ENCODE data around the gene CMTR1.

CMTR1 gene

DNA sequence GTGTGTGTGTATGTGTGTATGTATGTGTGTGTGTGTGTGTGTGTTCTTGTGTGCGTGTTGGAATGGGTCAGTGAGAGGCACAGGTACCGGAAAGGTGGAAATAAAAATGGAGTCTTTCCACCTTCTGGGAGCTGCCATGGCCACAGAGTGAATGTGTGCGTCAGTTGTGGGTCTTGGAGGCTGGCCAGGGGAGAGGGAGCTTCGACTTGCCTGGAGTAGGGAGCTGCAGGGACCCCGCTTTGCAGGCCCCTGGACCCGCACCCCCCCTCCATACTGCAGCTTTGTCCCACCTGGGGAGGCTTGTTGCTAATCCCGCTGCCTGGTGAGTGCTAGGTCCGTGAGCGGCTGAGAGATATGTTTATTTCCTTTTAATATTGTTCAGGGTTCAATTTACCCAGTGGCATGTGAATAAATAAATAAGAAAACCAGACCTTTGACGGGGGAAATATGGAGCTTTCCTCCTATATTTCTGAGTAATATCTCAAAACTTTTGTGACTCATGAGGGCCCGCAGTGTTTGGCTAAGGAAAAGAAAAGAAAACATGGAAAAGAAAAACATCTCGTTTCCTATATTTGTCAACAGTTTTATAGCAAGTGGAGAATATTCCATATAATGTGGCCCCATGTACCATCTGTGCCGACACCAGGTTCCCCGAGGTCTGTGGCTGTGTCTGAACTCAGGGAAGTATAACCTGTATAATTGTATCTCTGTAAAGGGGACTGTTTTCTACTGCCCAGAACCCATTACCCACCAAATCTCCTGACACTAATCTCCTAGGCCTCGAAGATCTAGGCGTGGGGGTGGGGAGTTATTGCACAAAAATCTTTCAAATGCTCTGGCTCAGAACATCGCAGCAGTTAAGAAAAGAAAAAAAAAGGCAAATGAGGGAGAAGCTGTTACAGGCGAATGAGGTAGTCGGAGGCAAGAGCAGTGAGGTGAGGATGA, 91.3 kb downstream of the CMTR1 start:
- DNase-seq (ENCODE audit: extremely low spot score, insufficient read length, low read depth) (no peak), FAIRE-seq (no peak)

GRCh38 chr6:37524970-37525318, 91.9 kb downstream of the CMTR1 start:
- DNase-seq (ENCODE audit: extremely low spot score, insufficient read length, low read depth) (no peak), FAIRE-seq (no peak)

DNA sequence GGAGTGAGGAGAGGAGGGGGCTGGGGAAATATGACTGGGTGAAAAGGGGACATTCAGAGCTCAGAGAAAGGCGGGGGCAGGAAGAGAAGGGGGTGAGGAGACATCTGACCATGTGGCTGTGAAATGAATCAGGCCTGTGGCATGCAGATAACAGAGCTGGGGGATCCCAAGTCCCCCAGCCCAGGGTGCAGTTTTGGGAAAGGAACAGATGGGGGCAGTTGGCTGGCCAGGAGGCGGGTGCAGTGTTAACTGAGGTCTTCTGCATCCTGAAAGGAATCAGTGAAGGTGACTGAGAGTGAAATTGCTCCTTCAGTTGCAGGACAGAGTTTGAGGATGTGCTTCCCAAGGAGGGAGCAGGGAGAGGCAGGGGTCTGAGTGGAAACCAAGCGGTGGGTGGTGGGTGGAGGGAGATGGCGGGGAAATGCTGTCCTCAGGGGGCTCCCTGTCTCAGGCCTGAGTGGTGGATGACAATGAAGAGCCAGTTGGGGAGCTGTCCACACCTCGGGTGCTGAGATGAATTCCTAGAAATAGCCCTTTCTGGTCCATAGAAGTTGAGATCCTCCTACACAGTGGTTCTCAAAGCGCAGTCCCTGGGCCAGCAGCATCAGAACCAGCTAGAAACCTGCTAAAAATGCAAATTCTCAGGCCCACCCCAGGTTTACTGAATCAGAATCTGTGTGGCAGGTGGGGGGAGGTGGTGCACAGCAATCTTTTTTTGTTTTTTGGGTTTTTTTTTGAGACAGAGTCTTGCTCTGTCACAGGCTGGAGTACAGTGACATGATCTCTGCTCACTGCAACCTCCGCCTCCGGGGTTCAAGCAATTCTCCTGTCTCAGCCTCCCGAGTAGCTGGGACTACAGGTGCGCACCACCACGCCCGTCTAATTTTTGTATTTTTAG, 92.7 kb downstream of the CMTR1 start:
- FAIRE-seq: no peak
- no peak for DNase-seq (ENCODE audit: extremely low spot score, insufficient read length, low read depth)

DNA sequence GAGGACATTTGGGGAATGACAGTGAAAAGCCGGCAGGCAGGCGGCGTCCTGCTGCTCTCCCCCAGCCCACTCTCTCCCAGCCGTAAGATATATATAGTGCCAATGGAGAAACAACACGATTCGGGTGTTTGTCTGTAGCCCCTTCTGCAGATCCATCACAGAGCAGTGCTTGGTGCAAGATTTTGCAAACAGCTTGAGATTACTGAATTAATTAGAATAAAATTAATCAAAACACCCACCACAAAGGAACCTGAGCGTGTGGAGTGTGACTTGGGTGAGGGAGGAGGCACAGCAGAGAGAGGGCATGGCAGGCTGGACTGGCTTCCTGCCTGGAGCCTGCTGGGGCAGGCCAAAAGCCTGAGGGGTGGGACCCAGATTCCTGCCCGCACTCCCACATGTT, 95.5 kb downstream of the CMTR1 start:
- DNase-seq (ENCODE audit: extremely low spot score, insufficient read length, low read depth) (no peak), FAIRE-seq (no peak)

DNA sequence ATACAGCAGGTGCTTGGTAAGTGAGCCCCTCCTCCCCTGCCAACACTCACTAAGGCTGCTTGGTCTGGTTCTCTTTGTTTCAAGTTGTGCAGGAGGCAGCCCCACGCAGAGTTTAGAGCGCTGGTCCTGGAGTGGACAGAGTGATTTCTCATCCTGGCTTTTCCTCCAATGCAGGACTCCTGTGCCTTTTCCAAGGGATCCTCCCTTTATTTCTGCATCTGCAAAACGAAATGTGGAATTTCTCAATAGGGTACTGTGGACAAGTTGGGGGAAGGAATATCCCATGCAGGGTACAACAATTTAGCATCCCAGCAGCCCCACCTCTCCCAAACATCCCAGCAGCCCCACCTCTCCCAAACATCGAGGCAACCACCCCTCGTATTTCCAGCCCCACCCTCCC, 97.3 kb downstream of the CMTR1 start:
- DNase-seq (ENCODE audit: extremely low spot score, insufficient read length, low read depth): no peak

DNA sequence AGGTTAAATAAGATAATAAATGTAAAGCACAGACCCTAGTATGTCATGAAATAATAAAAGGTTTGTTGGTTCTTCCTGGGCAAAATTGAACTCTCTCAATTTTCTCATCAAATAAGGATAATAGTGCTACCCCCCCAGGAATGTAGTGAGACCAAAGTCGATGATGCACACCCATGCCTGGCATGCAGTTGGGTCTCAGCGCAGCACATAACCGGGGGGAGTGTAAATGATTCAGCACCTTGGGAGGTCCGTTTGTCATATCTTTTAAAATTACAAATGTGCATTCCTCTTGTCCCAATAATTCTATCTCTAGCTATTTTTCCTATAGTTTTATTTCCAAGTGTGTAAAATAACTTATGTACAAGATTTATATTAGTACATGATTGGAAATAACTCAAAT, 98.0 kb downstream of the CMTR1 start:
- FAIRE-seq (no peak), DNase-seq (ENCODE audit: extremely low spot score, insufficient read length, low read depth) (no peak)

More for the DNA sequence above, 97.3 kb downstream of the CMTR1 start:
- no peak for FAIRE-seq
